H1 (cell line): ENCODE results near the gene CCDC59. TPM values are rescaled to one million over a fixed set of nuclear protein-coding genes. Genes with fewer than 3 reads are reported as not detected.

Experiments used
- ATF3 ChIP-seq: IDR thresholded peaks from 2 replicates; pipeline ENCODE4 v1.6.1; 2011; ENCODE audit warnings: low read depth, mild to moderate bottlenecking, low read length; ENCODE audit not compliant: insufficient read depth
- BACH1 ChIP-seq: IDR thresholded peaks from 2 replicates; pipeline ENCODE4 v1.6.1; 2012; ENCODE audit warnings: low read length, improper control_type of control experiment
- BRCA1 ChIP-seq: IDR thresholded peaks from 2 replicates; pipeline ENCODE4 v1.6.1; 2012; ENCODE audit warnings: low read depth, low read length, improper control_type of control experiment
- CBX8 ChIP-seq: fragments of 300-800, 300-1000 bp; sonication (generic); IDR thresholded peaks from 2 replicates; pipeline ENCODE4 v1.7.1; 2016; ENCODE audit warnings: low read depth, low read length, borderline replicate concordance
- CTBP2 ChIP-seq: IDR thresholded peaks from 2 replicates; pipeline ENCODE4 v1.7.0; 2011; ENCODE audit warnings: borderline replicate concordance, mild to moderate bottlenecking, moderate library complexity, mixed read lengths, low read length; ENCODE audit not compliant: insufficient read depth, insufficient read length
- EZH2 ChIP-seq: fragments of 200-600 bp; sonication (generic); IDR thresholded peaks from 2 replicates; pipeline ENCODE4 v1.7.1; 2012; ENCODE audit warnings: low read depth, mild to moderate bottlenecking, moderate library complexity, low read length, inconsistent platforms; ENCODE audit not compliant: severe bottlenecking
- JUND ChIP-seq: IDR thresholded peaks from 2 replicates; pipeline ENCODE4 v1.6.1; 2011; ENCODE audit warnings: mild to moderate bottlenecking, improper control_type of control experiment, low read length
- MAFK ChIP-seq: IDR thresholded peaks from 2 replicates; pipeline ENCODE4 v1.6.1; 2012; ENCODE audit warnings: low read depth, mild to moderate bottlenecking, improper control_type of control experiment, low read length
- POLR2AphosphoS5 ChIP-seq: IDR thresholded peaks from 2 replicates; pipeline ENCODE4 v1.6.1; 2011; ENCODE audit warnings: low read depth, low read length
- SAP30 ChIP-seq: fragments of 300-600 bp; sonication (generic); IDR thresholded peaks from 2 replicates; pipeline ENCODE4 v1.7.1; 2012; ENCODE audit warnings: low read length, moderate library complexity, mild to moderate bottlenecking, inconsistent platforms; ENCODE audit not compliant: insufficient read depth, insufficient replicate concordance
- SIRT6 ChIP-seq: IDR thresholded peaks from one replicate; pipeline ENCODE4 v1.7.1; 2012; ENCODE audit warnings: low read length, inconsistent platforms
- YY1 ChIP-seq: IDR thresholded peaks from 2 replicates; pipeline ENCODE4 v1.6.1; 2011; ENCODE audit warnings: low read depth, mild to moderate bottlenecking, low read length
- polyA plus RNA-seq, 7 experiments: library from polyadenylated mRNA; depleted of rRNA in 3 of 7; stranded (reverse) in 5 of 7; unstranded in 2 of 7; fragments of >200 nt in 5 of 7; fragments of 200-250 nt in 2 of 7; gene quantifications; 1 replicate in 5 of 7; 2 replicates in 1 of 7; 4 replicates in 1 of 7; pipeline versions ENCODE4 v1.2.1 to v1.2.3, GENCODE V29; 2011 to 2013; ENCODE audit warnings: missing spikeins in 2 of 7, mixed read lengths in 2 of 7
- total RNA-seq: library from RNA; stranded (reverse); fragmentation: NEBNext Ultra II Directional; extraction: Animal tissue kit (Norgen Biotek cat#: 25700); gene quantifications from 2 replicates; pipeline ENCODE4 v1.2.1, GENCODE V29; 2021

CCDC59 gene
- total and polyA plus RNA-seq, 2 of the 8 experiments (the other 6 are each of a cell fraction or from before 2014, with no cell fraction given) = 11.6 to 54.0 TPM

GRCh38 chr12:82357340-82357739 is 847 bp downstream of the CCDC59 start (continued):
- TF ChIP-seq YY1 (no peak), MAFK (no peak), CTBP2 (no peak), BRCA1 (no peak), BACH1 (no peak), SAP30 (no peak), POLR2AphosphoS5 (no peak), JUND (no peak), ATF3 (no peak), EZH2 (no peak), SIRT6 (no peak), CBX8 (no peak)
- TF ChIP-seq, all 59 proteins: peak for 0
